ENCODE measurements around the gene ENOX1.

The ENOX1 gene

DNA sequence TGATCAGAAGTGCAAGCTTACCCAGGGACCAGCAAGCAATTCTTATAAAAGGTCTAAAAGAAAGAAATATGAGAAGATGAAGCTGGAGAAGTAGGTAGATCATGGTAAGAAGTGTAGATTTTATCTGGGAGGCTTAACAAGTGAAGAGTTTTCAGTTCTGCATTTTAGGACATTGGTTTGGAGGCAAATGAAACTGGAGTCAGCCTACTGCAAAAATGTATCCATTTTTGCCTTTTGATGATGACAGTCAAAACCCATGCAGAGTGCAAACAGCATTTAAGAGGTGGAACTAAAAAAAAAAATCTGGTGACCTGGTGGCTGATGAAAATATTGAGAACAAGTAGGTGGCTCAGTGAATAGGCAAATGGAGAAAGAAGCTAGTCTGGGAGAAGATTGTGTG is 546.5 kb downstream of the ENOX1 start:
- no peak overlapping the region for H3K27ac ChIP-seq
- TF ChIP-seq ZFX (IDR thresholded peaks at IDR 0.05; ENCODE audit: borderline replicate concordance) (no peak), CTCF (IDR thresholded peaks at IDR 0.05) (no peak)

GRCh38 chr13:43239275-43239840 is 547.4 kb downstream of the ENOX1 start:
- no peak for TF ChIP-seq CTCF (IDR thresholded peaks at IDR 0.05)
- TF ChIP-seq ZFX (IDR thresholded peaks at IDR 0.05; ENCODE audit: borderline replicate concordance), result no peak
- no peak overlapping the region for H3K27ac ChIP-seq

DNA sequence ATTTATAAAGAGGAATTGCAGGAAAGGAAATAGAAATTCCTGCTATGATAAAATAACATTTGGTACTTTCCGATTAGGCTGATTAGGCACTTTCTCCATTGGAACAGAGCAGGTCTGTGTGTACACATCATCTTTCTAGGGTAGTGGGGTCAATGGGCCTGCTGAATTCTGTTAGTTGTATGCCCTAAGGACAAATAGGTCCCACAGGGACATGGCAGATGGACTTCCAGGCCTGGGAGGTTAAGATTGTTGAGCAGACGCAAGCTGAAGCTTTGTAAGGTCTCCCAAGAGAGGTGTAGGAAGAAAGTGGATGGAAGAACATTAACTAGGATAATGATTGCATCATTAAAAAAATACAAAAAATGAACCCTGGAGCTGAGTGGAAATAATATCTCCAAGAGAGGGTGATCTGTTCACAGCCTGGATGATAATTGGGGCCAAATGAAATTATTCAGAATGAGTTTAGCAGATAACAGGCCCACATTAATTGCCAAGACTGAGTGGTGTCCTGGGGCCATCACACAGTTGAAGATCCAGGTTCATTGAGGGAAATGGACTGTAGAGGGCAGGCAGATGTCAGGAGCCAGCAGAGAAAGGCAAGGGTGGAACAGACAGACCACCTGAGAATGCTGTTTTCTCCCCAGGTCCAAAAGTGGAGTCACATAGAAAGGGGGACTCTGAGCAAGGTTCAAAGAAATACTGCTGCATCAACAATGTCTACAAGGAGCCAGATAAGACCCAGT is 548.3 kb downstream of the ENOX1 start:
- no peak for TF ChIP-seq ZFX (IDR thresholded peaks at IDR 0.05; ENCODE audit: borderline replicate concordance)
- TF ChIP-seq CTCF (IDR thresholded peaks at IDR 0.05), result no peak
- H3K27ac ChIP-seq, result no peak overlapping the region

DNA sequence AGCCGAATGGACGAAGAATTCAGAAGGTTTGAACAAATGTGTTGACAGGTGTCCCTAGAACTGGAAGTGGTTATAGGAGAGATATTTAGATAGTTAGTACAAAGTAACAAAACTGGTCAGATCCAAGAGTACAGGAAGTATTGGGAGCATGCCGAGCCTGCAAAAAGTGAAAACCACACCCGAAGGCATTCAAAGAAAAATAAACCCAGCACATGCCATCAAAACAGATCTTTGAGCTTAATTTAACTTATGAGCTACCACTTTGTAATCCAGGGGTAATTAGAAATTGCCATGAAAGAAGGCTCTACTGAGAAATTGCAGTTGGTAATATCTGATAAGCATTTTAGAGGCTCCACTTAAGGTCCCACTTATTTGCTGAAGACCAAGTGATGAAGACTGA is 549.2 kb downstream of the ENOX1 start:
- no peak for TF ChIP-seq CTCF (IDR thresholded peaks at IDR 0.05)
- no peak for TF ChIP-seq ZFX (IDR thresholded peaks at IDR 0.05; ENCODE audit: borderline replicate concordance)

DNA sequence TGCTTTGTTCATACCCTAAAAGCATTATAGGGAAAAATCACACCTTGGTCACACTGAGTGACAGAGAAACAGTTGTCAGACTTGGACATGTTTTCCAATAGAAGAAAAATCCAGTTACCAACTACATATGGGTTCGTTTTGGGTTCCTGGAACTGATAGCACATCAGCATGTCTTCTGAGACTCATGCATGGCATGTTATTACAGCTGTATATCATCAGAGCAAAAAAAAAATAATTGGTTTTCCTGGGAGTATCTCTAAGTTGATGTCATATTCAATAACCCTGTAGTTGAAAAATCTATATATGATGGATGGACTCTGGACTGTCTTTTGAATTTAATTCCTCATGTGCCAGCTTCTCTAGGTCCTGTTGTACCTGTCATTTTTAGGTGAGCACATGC is 551.7 kb downstream of the ENOX1 start:
- TF ChIP-seq ZFX (IDR thresholded peaks at IDR 0.05; ENCODE audit: borderline replicate concordance) (no peak), CTCF (IDR thresholded peaks at IDR 0.05) (no peak)
- H3K27ac ChIP-seq, result no peak overlapping the region

More for the DNA sequence above, 549.2 kb downstream of the ENOX1 start:
- no peak overlapping the region for H3K27ac ChIP-seq

GRCh38 chr13:43232873-43233265 is 553.9 kb downstream of the ENOX1 start:
- TF ChIP-seq ZFX (IDR thresholded peaks at IDR 0.05; ENCODE audit: borderline replicate concordance) (no peak), CTCF (IDR thresholded peaks at IDR 0.05) (no peak)
- H3K27ac ChIP-seq, result no peak overlapping the region

DNA sequence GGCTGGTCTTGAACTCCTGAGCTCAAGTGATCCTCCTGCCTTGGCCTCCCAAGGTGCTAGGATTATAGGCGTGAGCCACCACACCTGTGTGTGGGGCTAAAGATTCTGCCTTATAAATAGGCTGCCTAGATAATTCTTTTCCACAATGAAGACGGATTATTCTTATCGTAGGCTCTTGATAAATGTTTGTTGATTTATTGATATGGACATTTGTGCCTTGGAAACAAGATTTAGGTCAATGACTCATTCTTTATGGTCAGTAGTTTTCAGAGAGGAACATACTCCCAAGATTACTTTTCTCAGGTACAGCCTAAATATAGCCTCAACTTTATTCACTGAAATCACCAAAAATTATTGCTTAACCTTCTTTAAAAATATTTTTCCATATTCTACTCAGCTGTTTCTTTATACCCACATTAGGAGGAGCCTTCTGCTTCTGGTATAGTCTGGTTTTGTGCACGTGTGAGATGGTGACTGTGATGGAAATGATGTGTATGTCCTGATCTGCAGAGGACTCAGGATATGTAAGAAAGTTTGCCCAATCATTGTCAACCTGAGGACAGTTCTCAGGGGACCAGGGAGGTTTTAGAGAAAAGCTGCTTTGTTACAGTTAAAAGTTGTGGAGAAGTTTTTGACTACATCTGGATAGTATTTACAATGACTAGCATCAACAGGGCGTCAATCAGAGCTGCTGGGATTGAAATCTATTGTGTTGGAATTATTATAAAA is 554.5 kb downstream of the ENOX1 start:
- TF ChIP-seq ZFX (IDR thresholded peaks at IDR 0.05; ENCODE audit: borderline replicate concordance) (no peak), CTCF (IDR thresholded peaks at IDR 0.05) (no peak)
- H3K27ac ChIP-seq, result no peak overlapping the region
